Measurements from ENCODE around the gene TSPAN32.

The TSPAN32 gene

DNA sequence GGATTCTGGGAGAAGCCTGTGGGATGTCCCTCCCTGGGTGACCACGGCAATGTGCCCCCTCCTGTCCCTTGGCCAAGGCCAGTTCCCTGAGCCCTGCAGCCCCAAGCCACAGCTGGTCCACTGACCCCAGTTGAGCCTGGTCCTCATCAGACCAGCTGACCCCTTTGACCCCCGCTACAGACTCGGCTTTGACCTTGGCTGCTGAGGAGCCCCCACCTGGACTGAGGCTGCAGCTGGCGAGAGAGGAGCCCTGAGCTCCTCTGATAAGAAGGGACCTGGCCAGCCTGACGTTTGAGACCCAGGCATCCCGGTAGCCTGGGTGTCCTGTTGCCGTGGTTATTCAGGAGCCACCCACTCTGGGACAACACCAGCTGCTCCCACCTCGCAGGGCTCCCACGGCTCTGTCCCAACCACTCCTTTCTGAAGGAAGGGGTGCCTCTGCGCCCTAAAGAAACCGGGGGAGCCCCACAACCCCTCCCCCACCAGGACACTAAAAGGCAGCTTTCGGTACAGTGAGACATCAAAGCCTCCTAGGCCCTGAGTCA is 34.4 kb upstream of the TSPAN32 start:
- DNase-seq: peak; percentile 58

DNA sequence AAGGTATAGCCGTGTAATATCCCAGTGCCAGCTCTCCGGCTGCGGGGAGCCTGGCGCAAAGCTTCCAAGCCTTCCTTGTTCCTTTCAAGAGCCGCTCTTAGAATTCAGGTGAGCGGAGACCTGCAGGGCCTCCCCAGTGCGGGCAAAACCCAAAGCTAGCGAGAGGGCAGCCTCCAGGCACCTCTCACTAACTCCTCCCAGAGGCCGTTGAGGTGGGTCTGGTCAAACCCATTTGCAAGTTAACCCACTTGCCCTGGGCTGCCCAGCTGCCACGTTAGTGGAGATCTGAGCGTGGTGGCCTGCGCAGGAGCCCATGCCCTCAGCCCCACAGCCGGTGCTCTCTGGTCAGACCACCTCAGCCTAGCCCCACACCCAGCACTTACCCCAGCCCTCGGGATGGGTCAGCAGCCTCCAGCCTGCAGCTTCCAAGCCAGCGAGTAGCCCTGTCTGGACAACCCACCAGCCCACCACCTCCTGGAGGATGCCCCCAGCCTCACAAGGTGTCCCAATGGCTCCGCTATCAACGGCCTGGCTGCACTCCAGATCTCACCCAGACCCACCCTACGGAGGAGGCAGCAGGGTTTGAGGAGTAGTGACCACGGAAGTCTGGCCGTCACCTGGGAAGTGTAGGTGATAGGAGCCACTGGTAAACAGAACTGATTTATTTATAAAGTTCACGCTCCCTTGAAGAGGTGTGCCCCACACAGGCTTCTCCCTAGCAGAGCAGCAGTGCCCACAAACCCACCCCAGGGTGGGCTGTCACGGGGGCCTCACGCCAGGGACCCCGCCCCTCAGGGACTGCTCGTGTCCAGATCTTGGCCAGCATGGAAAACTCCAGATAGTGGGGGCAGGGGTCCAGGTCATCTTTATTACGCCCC is 33.7 kb upstream of the TSPAN32 start:
- DNase-seq: peak; percentile 62

DNA sequence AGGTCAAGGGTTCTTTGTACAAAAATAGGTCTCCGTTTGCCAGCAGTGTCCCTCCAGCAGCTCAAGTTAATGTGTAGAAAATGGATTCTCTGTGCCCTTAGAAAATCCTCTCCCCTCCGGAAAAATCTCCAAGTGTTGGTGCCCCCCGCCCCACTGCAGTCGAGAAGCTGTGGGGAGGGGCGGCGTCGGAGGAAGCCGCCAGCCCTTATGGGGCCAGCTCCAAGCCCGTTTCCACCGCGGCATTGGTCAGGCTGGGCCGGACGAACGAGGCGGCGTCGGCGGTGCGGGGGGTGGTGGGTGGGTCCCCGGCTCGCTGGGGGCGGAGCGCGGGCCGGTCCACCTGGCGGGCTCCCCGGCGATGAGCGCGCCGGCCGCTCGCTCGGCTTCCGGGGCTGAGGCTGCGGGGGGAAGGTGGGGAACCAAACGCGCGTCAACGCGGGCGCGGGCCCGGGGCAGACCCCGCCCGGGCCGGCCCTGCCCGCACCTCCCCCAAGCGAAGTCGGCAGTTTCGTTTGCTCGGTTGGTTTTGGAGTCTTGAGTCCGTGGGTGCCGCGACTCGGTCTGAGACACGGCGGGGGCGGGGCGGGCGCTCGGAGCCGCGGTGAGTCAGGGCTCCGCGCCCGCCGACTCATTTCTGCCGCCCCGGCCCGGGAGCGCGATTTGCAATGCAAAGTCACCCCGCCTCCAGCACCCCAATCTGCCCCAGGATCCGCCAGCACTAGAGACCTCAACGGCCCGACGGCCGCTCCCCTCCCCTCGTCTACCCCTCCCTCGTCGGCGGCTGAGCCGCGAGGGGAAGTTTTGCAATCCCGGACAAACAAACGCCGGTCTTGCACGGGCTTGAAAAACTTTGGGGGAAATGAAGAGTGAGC is 32.8 kb upstream of the TSPAN32 start:
- peak; percentile 89 for DNase-seq

GRCh38 chr11:2269601-2270321 is 32.1 kb upstream of the TSPAN32 start:
- DNase-seq: peak; percentile 75

DNA sequence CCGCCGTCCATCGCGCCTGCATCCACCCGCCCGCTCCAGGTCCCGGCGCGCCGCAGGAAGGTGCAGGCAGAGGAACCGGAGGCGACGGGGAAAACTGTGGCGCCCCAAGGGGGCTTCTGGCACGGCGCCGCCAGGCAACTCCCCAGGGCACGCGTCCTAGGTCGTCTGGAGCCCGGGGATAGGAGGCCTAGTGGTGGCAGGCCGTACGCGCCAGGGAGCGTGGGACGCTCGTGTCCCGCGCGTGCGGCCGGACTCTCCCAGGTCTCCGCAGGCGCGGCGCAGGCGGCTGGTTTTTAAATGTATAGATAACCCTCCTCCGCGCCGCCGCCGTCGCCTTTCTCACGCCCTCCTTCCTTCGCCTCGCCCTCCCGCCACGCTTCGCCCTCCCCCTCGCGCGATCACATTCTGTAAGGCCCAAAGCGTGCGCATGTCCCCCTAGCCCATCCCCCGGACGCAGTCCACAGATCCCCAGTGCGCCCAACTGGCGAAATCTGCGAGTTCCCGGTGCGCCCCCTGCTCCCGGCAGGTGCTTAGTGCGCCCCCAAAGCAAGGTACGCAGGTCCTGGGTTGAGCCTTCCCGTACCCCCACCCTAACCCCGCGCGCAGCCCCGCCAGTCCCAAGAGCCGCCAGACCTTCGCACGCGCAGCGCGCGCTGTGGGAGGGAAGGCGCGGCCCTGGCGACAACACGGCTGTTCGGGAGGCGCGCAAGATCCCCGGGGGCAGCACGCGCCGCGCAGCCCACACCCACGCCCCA is 31.3 kb upstream of the TSPAN32 start, which contains the start of gene ASCL2:
Gene ASCL2 (minus strand): TSS at position 267 of the 755 bp plus-strand sequence. CDS start 256 bp downstream, at position 11.
- DNase-seq: peak; percentile 78

- DNase-seq: no peak
Measured at GRCh38 chr11:2271077-2271326, 30.8 kb upstream of the TSPAN32 start.

DNA sequence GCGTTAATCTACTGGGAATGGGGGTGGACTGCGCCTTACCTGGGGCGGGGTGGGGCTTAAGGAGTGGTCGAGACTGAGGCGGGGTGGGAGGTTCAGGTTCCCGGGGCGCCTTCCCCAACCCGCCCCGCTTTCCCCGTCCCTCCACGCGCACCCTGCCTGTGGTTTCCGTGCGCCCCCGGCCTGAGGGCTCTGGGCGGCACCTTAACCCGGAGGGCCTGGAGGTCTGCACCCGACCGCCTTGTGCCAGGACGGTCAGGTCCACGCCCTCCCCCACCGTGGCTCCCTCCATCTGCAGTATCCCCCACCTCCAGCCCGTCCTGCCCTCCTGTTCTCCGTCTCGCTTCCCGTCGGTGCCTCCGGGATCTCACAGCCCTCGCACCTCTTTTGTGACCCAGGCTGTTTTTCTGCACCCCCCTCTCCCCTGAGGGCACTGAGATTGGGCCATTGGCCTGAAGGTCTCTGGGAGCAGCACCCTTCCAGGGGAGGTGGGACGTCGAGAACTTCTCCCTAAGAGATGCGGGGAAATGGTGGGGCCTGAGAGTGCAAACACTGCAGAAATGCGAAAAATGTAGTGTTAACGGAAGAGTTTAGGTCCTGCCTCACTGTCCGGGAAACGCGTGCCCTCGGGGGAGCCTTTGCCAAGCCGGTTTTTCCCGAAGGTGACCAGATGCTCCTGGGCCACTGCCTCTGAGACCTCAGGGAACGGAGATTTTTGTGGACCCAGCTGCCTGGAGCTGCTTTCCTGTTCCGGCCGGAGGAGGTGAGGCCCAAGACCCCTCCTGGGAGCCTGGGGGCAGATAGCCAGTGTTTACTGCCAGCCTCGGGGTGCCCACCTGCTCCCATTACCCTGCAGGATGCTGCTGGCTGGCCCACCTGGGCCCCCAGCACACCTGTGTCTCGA is 30.2 kb upstream of the TSPAN32 start:
- DNase-seq: peak; percentile 57

DNA sequence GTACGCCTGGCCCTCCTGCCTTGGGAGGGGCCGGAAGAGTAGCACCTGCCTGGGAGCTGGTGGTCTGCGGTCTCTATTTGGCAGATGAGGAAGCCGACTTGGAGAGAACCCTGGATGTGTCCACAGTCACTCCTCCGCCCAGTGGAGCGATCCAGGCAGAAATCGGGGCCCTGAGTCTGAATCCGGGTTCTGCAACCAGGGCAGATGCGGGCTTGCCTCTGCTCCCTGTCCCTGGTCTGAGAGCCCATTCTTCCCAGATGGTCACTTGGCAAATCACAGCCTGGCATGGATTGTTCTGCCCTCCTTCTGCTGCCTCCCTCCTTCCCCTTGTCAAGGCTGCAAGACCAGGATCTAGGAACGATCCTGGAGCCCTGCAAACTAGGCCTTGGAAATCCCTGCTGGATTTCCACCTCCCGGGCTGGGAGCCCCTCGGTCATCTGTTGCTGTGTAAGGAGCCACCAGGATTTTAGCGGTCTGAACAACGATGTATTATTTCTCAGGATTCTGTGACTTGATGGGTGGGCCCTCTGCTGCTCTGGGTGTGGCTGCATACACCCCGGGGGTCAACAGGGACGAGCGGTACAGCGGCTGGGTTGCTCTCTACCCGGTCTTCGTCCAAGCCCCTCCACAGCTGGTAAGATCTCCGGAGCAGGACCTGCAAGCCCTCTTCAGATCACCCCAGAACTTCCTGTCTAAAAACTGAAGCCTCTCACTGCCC is 29.4 kb upstream of the TSPAN32 start:
- peak; percentile 52 for DNase-seq

GRCh38 chr11:2272946-2273280 is 28.9 kb upstream of the TSPAN32 start:
- peak; percentile 49 for DNase-seq

DNA sequence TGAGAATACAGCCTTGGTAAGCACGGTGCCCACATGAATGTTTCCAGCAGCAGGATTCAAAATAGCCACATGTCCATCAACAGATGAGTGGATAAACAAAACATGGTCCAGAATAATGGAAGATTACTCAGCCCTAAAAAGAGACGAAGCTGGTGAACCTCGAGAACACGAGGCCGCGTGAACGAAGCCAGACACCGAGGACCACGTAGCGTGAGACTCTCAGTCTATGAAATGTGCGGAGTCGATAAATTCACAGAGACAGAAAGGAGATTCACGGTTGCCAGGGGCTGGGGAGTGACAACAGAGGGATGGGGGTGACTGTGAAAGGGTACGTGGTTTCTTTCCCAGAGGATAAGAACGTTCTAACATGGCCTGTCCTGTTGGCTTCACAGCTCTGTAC is 28.5 kb upstream of the TSPAN32 start:
- no peak for DNase-seq

DNA sequence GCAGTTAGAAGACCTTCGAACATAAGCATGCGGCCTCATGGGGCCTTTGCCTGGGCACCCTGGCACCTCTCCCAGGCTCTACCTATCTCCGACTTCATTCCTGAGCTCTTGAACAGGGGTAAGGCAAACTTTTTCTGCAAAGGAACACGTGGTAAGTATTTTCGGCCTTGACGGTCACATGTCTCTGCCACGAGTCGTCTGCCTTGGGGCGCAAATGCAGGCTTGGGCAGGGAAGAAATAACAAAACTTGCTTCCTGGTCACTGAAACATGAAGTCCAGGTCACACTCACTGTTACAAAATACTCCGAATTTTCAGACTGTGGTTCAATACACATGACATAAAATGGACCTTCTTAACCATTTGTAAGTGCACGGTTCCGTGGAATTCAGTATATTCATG is 28.0 kb upstream of the TSPAN32 start:
- DNase-seq: no peak

- DNase-seq: peak; percentile 51
Measured at GRCh38 chr11:2275334-2276279, 26.2 kb upstream of the TSPAN32 start.

GRCh38 chr11:2276280-2277007 is 25.4 kb upstream of the TSPAN32 start:
- DNase-seq: no peak

DNA sequence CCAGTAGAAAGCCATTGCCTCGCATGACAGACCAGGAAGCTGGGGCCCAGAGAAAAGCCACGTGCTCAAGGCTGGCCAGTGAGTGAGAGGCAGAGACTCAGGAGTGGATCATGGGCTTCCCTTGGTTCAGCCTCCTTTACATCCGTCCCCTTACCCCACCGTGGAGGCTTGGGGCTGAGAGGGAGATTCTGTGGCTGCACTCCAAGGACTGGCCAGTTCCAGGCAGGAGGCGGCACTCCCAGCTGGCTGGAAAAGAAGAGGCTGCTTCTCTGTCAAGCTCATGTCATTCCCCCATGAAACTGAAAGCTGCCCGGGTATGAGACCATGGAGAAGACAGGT is 24.8 kb upstream of the TSPAN32 start:
- peak; percentile 40 for DNase-seq

- no peak for DNase-seq
Measured at GRCh38 chr11:2277933-2278523, 23.8 kb upstream of the TSPAN32 start.

GRCh38 chr11:2280208-2280607 is 21.6 kb upstream of the TSPAN32 start:
- no peak for DNase-seq

- peak; percentile 45 for DNase-seq
Measured at GRCh38 chr11:2286350-2286749, 15.5 kb upstream of the TSPAN32 start.

- DNase-seq: peak; percentile 57
Measured at GRCh38 chr11:2287091-2287490, 14.7 kb upstream of the TSPAN32 start.

All from activated CD8-positive, alpha-beta memory T cell treated with anti-CD3 and anti-CD28 coated beads for 24 hours (primary cell).